C4-2B (cell line): ENCODE data around the gene OR2F2.

ENCODE experiments used
- ZFX ChIP-seq: fragments of 450-650 bp; IDR thresholded peaks from 2 replicates; pipeline ENCODE4 v1.6.1; 2017
- TF ChIP-seq, protein P1 (sequence below): fragments of 450-650 bp; conservative IDR thresholded peaks from 2 replicates; pipeline ENCODE4 v1.5.1; 2017; ENCODE audit warnings: mild to moderate bottlenecking

- TF ChIP-seq, protein P1, sequence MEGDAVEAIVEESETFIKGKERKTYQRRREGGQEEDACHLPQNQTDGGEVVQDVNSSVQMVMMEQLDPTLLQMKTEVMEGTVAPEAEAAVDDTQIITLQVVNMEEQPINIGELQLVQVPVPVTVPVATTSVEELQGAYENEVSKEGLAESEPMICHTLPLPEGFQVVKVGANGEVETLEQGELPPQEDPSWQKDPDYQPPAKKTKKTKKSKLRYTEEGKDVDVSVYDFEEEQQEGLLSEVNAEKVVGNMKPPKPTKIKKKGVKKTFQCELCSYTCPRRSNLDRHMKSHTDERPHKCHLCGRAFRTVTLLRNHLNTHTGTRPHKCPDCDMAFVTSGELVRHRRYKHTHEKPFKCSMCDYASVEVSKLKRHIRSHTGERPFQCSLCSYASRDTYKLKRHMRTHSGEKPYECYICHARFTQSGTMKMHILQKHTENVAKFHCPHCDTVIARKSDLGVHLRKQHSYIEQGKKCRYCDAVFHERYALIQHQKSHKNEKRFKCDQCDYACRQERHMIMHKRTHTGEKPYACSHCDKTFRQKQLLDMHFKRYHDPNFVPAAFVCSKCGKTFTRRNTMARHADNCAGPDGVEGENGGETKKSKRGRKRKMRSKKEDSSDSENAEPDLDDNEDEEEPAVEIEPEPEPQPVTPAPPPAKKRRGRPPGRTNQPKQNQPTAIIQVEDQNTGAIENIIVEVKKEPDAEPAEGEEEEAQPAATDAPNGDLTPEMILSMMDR = no peak
- no peak for TF ChIP-seq ZFX
Observed at GRCh38 chr7:143945423-143945822, 10.4 kb downstream of the OR2F2 start.
